PC-3 (cell line): ENCODE measurements around the gene VSTM2B. TPM values are rescaled to one million over a fixed set of nuclear protein-coding genes. Genes with fewer than 3 reads are reported as not detected.
A peak's percentile ranks its signal among the peaks of the same experiment; 100 is the strongest.

Experiments used
- ATAC-seq: fragments of 200-7000 bp; cut with Tn5 transposase; 2 replicates; pipeline ENCODE4 v1.9.1; 2020; ENCODE audit warnings: mild to moderate bottlenecking, moderate library complexity
- BruUV-seq: library from RNA; stranded (reverse); fragments of 400-500 nt; replicated peaks from 2 replicates; lab custom pipeline; 2021; lab: Mats Ljungman, UMichigan
- CTCF ChIA-PET: fragments of 300-600 bp; sonication (Branson Sonifier 250); formaldehyde crosslinking; loops from one replicate; lab custom pipeline; 2022; ENCODE audit warnings: antibody characterized with exemption; lab: Charles Lee
- POLR2A ChIA-PET: fragments of 300-600 bp; sonication (Branson Sonifier 250); formaldehyde crosslinking; loops from one replicate; lab custom pipeline; 2022; ENCODE audit warnings: antibody characterized with exemption; ENCODE audit not compliant: unreplicated experiment; lab: Charles Lee
- DNase-seq: peaks from one replicate; pipeline ENCODE4 v3.0.0-alpha.2; 2015
- H2AFZ ChIP-seq: fragments of 300-600 bp; sonication (generic); 2 replicates; pipeline ENCODE4 v1.6.0; 2016; ENCODE audit warnings: antibody characterized with exemption, low read length
- H3F3A ChIP-seq: fragments of 300-600 bp; sonication (generic); one replicate; pipeline ENCODE4 v1.6.0; 2017; ENCODE audit warnings: antibody characterized with exemption, low read length, control low read depth, mild to moderate bottlenecking; ENCODE audit not compliant: unreplicated experiment
- H3K27ac ChIP-seq: fragments of 300-600 bp; sonication (generic); 2 replicates; pipeline ENCODE4 v1.5.1; 2016; ENCODE audit warnings: mild to moderate bottlenecking, low read length
- H3K27me3 ChIP-seq: fragments of 300-600 bp; sonication (generic); 2 replicates; pipeline ENCODE4 v1.6.1; 2016; ENCODE audit warnings: low read length, mixed read lengths
- H3K36me3 ChIP-seq: fragments of 300-600 bp; sonication (generic); 2 replicates; pipeline ENCODE4 v1.6.1; 2016; ENCODE audit warnings: low read depth, mixed run types, low read length, mixed read lengths
- H3K4me1 ChIP-seq: fragments of 300-600 bp; sonication (generic); 2 replicates; pipeline ENCODE4 v1.5.1; 2016; ENCODE audit warnings: low read length; ENCODE audit not compliant: insufficient read depth
- H3K4me2 ChIP-seq: fragments of 300-600 bp; sonication (generic); 2 replicates; pipeline ENCODE4 v1.6.0; 2016; ENCODE audit warnings: low read length
- H3K4me3 ChIP-seq: fragments of 300-600 bp; sonication (generic); 2 replicates; pipeline ENCODE4 v1.5.1; 2016; ENCODE audit warnings: mild to moderate bottlenecking, low read length, mixed read lengths
- H3K79me2 ChIP-seq: fragments of 300-600 bp; sonication (generic); 2 replicates; pipeline ENCODE4 v1.6.1; 2017; ENCODE audit warnings: low read length, mixed read lengths
- H3K9ac ChIP-seq: fragments of 300-600 bp; sonication (generic); 2 replicates; pipeline ENCODE4 v1.6.0; 2016; ENCODE audit warnings: mild to moderate bottlenecking, low read length
- H3K9me2 ChIP-seq: fragments of 300-600 bp; sonication (generic); replicated peaks from 2 replicates; pipeline ENCODE4 v1.6.1; 2016; ENCODE audit warnings: mixed run types, low read length, mixed read lengths
- H3K9me3 ChIP-seq: fragments of 300-600 bp; sonication (generic); 2 replicates; pipeline ENCODE4 v1.6.1; 2016; ENCODE audit warnings: low read length, mixed read lengths
- H4K20me1 ChIP-seq: fragments of 300-600 bp; sonication (generic); 2 replicates; pipeline ENCODE4 v1.6.1; 2016; ENCODE audit warnings: low read length, mixed read lengths
- EZH2 ChIP-seq: fragments of 300-600 bp; sonication (generic); IDR thresholded peaks from one replicate; pipeline ENCODE4 v1.6.1; 2017; ENCODE audit warnings: antibody characterized with exemption, mild to moderate bottlenecking, low read length; ENCODE audit not compliant: unreplicated experiment
- EZH2phosphoT487 ChIP-seq: fragments of 300-600 bp; sonication (generic); IDR thresholded peaks from 2 replicates; pipeline ENCODE4 v1.6.1; 2018; ENCODE audit warnings: mild to moderate bottlenecking, antibody characterized with exemption, low read length, borderline replicate concordance
- intact Hi-C: fragments of 100-400 bp; cut with micrococcal nuclease; formaldehyde crosslinking; loops from 2 replicates; pipeline ENCODE4 v1.9.0; 2023
- total RNA-seq: library from RNA; depleted of rRNA; stranded (reverse); fragments of >200 nt; gene quantifications from 2 replicates; pipeline ENCODE4 v1.2.3, GENCODE V29; 2014
- TF ChIP-seq, protein P1 (sequence below): fragments of 300-600 bp; sonication (generic); conservative IDR thresholded peaks from 2 replicates; pipeline ENCODE4 v1.5.1; 2017; ENCODE audit warnings: antibody characterized with exemption, low read depth, mild to moderate bottlenecking, low read length

VSTM2B gene
- total RNA-seq, 1 experiment from 2014 or later = not detected

DNA sequence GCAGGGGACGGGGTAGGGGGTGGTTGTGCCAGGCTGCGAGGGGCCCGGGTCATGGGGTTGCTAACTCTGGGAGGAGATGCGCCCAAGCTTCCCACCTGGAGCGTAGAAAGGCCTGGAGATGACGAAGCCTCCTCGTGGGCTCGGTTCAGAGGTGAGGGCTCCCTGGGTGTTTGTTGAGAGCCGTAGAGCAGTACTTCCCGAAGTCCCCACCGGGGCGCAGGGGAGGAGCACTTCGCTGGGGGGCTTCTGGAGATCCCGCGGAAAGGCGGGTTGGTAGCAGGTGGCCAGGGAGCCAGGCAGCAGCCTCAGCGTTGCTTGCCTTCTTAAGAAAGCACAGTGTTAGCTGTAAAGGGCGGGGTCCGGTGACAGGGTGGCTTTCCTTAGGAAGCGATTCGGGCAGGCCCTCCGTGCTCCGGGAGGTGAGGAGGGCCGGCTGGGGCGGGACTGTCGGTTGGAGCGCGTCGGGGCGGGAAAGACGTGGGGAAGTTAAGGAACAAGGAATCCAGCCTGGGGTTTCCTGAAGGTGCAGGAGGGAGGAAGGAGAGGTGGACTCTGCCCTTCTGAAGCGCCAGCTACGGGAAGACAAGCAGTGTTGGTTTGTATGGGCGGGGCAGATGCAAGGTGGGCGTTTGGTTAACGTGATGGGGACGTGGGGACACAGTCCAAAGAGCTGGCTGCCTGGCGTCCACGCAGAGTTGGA lies 3.3 kb downstream of the VSTM2B start:
- Histone ChIP-seq H2AFZ (peak overlapping the region; percentile 61; the same call in 1 of the 2 replicates), H3F3A (no peaks in the 10 kb centered on the region), H3K36me3 (no peaks in the 10 kb centered on the region), H3K4me1 (no peaks in the 10 kb centered on the region), H3K27ac (no peak overlapping the region), H3K4me2 (peak overlapping the region; percentile 80), H4K20me1 (no peaks in the 10 kb centered on the region), H3K27me3 (peaks cover 31% of the 10 kb centered on the region), H3K9ac (no peak overlapping the region), H3K9me2 (no peaks in the 10 kb centered on the region), H3K4me3 (peak overlapping the region; percentile 54; the same call in 1 of the 2 replicates), H3K79me2 (no peaks in the 10 kb centered on the region), H3K9me3 (no peaks in the 10 kb centered on the region)
- DNase-seq = no peak
- TF ChIP-seq, protein P1, sequence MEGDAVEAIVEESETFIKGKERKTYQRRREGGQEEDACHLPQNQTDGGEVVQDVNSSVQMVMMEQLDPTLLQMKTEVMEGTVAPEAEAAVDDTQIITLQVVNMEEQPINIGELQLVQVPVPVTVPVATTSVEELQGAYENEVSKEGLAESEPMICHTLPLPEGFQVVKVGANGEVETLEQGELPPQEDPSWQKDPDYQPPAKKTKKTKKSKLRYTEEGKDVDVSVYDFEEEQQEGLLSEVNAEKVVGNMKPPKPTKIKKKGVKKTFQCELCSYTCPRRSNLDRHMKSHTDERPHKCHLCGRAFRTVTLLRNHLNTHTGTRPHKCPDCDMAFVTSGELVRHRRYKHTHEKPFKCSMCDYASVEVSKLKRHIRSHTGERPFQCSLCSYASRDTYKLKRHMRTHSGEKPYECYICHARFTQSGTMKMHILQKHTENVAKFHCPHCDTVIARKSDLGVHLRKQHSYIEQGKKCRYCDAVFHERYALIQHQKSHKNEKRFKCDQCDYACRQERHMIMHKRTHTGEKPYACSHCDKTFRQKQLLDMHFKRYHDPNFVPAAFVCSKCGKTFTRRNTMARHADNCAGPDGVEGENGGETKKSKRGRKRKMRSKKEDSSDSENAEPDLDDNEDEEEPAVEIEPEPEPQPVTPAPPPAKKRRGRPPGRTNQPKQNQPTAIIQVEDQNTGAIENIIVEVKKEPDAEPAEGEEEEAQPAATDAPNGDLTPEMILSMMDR = no peak
- TF ChIP-seq EZH2phosphoT487 (no peak), EZH2 (no peak)
- peak; percentile 23; the same call in 1 of the 2 replicates for ATAC-seq
- POLR2A ChIA-PET = no interaction called here
- BruUV-seq = no TSS peak
- CTCF ChIA-PET = no interaction called here
- intact Hi-C loops = loop anchor here (5.0 kb wide), 1 partner anchor 62 kb away; no protein-coding TSS in a partner anchor

- no peak for DNase-seq
- Histone ChIP-seq H3K79me2 (no peaks in the 10 kb centered on the region), H3K9ac (no peak overlapping the region), H3K4me2 (no peak overlapping the region), H3K27ac (no peak overlapping the region), H3K27me3 (peaks cover 23% of the 10 kb centered on the region), H3K4me3 (no peak overlapping the region), H3F3A (no peaks in the 10 kb centered on the region), H2AFZ (no peak overlapping the region), H3K4me1 (no peaks in the 10 kb centered on the region), H3K36me3 (no peaks in the 10 kb centered on the region), H4K20me1 (no peaks in the 10 kb centered on the region), H3K9me2 (no peaks in the 10 kb centered on the region), H3K9me3 (no peaks in the 10 kb centered on the region)
- POLR2A ChIA-PET = no interaction called here
- CTCF ChIA-PET = no interaction called here
- BruUV-seq = no TSS peak
- intact Hi-C loops = loop anchor here (5.0 kb wide), 1 partner anchor 63 kb away; no protein-coding TSS in a partner anchor
- TF ChIP-seq EZH2phosphoT487 = no peak
- TF ChIP-seq, protein P1 = no peak
- no peak for TF ChIP-seq EZH2
- no peak for ATAC-seq
These were observed 4.1 kb downstream of the VSTM2B start for GRCh38 chr19:29529646-29530539.
